ENCODE measurements around the gene TRMT11.
"Not testable (repeated sequence)": the region's sequence is repeated elsewhere in the genome, so short reads cannot be mapped to it uniquely, and the experiment has no call there.

Gene TRMT11

DNA sequence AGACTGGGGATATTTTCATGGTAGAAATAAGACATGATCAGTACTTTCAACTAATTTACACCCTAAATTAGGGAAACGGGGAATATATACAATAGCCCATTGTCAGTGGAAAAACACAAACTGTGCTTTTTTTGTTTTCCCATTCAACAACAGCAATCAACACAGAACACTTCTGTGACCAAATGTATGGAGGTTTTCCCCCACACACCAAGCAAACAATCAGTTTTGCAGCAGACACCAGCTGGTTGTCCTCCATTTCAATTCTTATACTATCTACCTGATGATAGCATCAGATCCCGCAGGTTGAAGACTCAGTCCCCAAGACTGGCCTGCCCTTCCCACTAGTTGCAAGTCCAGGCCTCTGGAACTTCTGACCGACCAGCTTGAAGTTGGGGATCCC is 25.2 kb upstream of the TRMT11 start:
- Histone ChIP-seq H3K36me3 (no peaks in the 10 kb centered on the region), H3K27me3 (no peaks in the 10 kb centered on the region), H3K9me3 (no peaks in the 10 kb centered on the region), H3K4me1 (peaks cover 9% of the 10 kb centered on the region; the same call in 1 of the 2 replicates), H3K4me3 (ENCODE audit: low read depth, low read length) (no peak overlapping the region)
- TF ChIP-seq, protein P1, sequence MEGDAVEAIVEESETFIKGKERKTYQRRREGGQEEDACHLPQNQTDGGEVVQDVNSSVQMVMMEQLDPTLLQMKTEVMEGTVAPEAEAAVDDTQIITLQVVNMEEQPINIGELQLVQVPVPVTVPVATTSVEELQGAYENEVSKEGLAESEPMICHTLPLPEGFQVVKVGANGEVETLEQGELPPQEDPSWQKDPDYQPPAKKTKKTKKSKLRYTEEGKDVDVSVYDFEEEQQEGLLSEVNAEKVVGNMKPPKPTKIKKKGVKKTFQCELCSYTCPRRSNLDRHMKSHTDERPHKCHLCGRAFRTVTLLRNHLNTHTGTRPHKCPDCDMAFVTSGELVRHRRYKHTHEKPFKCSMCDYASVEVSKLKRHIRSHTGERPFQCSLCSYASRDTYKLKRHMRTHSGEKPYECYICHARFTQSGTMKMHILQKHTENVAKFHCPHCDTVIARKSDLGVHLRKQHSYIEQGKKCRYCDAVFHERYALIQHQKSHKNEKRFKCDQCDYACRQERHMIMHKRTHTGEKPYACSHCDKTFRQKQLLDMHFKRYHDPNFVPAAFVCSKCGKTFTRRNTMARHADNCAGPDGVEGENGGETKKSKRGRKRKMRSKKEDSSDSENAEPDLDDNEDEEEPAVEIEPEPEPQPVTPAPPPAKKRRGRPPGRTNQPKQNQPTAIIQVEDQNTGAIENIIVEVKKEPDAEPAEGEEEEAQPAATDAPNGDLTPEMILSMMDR (IDR thresholded peaks at IDR 0.05; ENCODE audit: low read depth, low read length), result no peak
- DNase-seq, result no peak

DNA sequence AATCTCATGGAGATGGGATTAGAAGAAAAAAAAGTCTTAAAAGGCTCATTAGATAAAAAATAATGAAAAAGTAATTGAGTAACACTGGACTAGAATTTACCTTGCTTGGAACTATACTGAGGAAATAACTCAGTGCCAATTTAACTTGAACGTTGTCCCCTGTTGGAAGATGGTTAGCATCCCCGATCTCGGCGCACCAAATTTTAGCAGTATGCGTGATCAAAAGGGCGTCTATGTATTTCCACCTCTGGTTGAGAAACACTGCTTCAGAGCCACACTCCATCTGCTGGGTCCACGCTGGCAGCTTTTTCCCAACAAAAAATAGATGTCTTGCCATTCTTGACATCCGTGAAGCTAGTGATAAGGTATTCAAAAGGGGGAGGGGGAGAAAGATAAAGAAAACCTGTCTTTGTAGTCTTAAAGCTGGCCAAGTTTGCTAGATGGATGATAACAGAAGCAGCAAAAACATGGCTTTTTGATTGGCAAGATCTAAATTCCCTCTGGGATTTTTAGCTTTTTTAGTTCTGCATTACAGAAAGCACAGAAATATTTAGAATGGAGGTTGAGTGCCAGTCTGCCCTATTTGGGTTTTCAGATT is 23.3 kb upstream of the TRMT11 start:
- Histone ChIP-seq H3K36me3 (peaks cover 3% of the 10 kb centered on the region; the same call in 1 of the 2 replicates), H3K4me1 (peaks cover 9% of the 10 kb centered on the region; the same call in 1 of the 2 replicates), H3K4me3 (ENCODE audit: low read depth, low read length) (no peak overlapping the region), H3K27me3 (no peaks in the 10 kb centered on the region), H3K9me3 (no peaks in the 10 kb centered on the region)
- TF ChIP-seq, protein P1 (IDR thresholded peaks at IDR 0.05; ENCODE audit: low read depth, low read length), result no peak
- DNase-seq, result no peak

DNA sequence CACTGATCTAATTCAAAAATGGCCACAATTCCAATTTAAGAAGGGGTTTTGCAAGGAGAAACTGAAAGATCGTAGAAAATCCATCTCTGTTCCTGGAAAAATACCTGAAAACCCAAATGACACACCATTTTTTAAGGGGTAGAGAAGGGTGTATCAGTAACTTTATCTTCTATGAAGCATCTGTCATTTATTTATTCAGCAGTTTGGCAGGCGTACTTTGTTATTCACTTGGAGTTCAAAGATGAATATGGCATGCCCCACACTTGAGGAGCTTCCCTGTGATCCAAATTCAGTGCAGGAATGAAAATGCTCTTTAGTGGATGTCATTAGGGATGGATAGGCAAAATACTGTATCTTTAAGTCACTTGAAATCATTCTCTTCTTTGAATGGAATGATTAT is 22.5 kb upstream of the TRMT11 start:
- Histone ChIP-seq H3K9me3 (no peaks in the 10 kb centered on the region), H3K4me3 (ENCODE audit: low read depth, low read length) (no peak overlapping the region), H3K4me1 (peaks cover 9% of the 10 kb centered on the region; the same call in 1 of the 2 replicates), H3K27me3 (no peaks in the 10 kb centered on the region), H3K36me3 (peaks cover 3% of the 10 kb centered on the region; the same call in 1 of the 2 replicates)
- TF ChIP-seq, protein P1 (IDR thresholded peaks at IDR 0.05; ENCODE audit: low read depth, low read length), result no peak
- no peak for DNase-seq

GRCh38 chr6:125966569-125966968 is 19.8 kb upstream of the TRMT11 start:
- no peak for DNase-seq
- H3K27me3 ChIP-seq, result no peaks in the 10 kb centered on the region
- no peak overlapping the region for H3K4me3 ChIP-seq (ENCODE audit: low read depth, low read length)
- TF ChIP-seq, protein P1 (IDR thresholded peaks at IDR 0.05; ENCODE audit: low read depth, low read length), result no peak
- peaks cover 3% of the 10 kb centered on the region; the same call in 1 of the 2 replicates for H3K36me3 ChIP-seq
- H3K4me1 ChIP-seq, result peaks cover 9% of the 10 kb centered on the region; the same call in 1 of the 2 replicates
- H3K9me3 ChIP-seq, result no peaks in the 10 kb centered on the region

DNA sequence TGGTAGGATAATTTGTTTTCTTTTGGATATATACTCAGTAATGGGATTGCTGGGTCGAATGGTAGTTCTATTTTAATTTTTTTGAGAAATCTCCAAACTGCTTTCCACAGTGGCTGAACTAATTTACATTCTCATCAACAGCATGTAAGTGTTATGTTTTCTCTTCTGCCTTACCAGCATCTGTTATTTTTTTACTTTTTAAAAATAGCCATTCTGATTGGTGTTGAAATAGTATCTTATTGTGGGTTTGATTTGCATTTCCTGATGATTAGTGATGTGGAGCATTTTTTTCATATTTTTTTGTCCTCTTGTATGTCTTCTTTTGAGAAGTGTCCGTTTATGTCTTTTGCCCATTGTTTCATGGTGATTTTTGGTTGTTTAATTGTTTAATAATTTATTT is 17.8 kb upstream of the TRMT11 start:
- TF ChIP-seq, protein P1 (IDR thresholded peaks at IDR 0.05; ENCODE audit: low read depth, low read length), result no peak
- Histone ChIP-seq H3K4me3 (ENCODE audit: low read depth, low read length) (no peak overlapping the region), H3K9me3 (no peaks in the 10 kb centered on the region), H3K4me1 (no peaks in the 10 kb centered on the region), H3K36me3 (peaks cover 3% of the 10 kb centered on the region; the same call in 1 of the 2 replicates), H3K27me3 (no peaks in the 10 kb centered on the region)
- DNase-seq, result no peak

- H3K9me3 ChIP-seq, result no peaks in the 10 kb centered on the region
- DNase-seq, result no peak
- no peaks in the 10 kb centered on the region for H3K27me3 ChIP-seq
- peaks cover 3% of the 10 kb centered on the region; the same call in 1 of the 2 replicates for H3K36me3 ChIP-seq
- TF ChIP-seq, protein P1 (IDR thresholded peaks at IDR 0.05; ENCODE audit: low read depth, low read length), result no peak
- no peaks in the 10 kb centered on the region for H3K4me1 ChIP-seq
- no peak overlapping the region for H3K4me3 ChIP-seq (ENCODE audit: low read depth, low read length)
Measured at GRCh38 chr6:125970760-125971159, 15.6 kb upstream of the TRMT11 start.

DNA sequence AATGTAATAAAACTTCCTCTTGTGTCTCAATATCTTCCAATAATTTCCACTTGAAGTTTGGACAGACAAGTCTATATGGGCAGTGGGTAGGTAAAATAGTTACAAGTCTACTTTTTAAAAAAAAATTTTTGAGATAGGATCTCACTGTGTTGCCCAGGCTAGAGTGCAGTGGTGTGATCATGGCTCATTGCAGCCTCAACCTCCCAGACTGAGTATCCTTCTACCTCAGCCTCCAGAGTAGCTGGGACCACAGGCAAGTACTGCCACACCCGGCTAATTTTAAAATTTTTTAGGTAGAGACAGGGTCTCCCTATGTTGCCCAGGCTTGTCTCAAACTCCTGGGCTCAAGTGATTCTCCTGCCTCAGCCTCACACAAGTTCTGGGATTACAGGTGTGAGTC is 13.9 kb upstream of the TRMT11 start:
- H3K9me3 ChIP-seq; H3K27me3 ChIP-seq; H3K4me3 ChIP-seq (ENCODE audit: low read depth, low read length); DNase-seq; H3K36me3 ChIP-seq; H3K4me1 ChIP-seq: not testable (repeated sequence)
